Embryonic facial prominence (tissue), 1 donor: Measurements from ENCODE around the gene NQO2.
"Not testable (repeated sequence)": the region's sequence is repeated elsewhere in the genome, so short reads cannot be mapped to it uniquely, and the experiment has no call there.

Experiments used
- DNase-seq: peaks from one replicate; pipeline ENCODE4 v3.0.0-alpha.2; 2016; ENCODE audit errors: extremely low spot score

NQO2 gene

DNA sequence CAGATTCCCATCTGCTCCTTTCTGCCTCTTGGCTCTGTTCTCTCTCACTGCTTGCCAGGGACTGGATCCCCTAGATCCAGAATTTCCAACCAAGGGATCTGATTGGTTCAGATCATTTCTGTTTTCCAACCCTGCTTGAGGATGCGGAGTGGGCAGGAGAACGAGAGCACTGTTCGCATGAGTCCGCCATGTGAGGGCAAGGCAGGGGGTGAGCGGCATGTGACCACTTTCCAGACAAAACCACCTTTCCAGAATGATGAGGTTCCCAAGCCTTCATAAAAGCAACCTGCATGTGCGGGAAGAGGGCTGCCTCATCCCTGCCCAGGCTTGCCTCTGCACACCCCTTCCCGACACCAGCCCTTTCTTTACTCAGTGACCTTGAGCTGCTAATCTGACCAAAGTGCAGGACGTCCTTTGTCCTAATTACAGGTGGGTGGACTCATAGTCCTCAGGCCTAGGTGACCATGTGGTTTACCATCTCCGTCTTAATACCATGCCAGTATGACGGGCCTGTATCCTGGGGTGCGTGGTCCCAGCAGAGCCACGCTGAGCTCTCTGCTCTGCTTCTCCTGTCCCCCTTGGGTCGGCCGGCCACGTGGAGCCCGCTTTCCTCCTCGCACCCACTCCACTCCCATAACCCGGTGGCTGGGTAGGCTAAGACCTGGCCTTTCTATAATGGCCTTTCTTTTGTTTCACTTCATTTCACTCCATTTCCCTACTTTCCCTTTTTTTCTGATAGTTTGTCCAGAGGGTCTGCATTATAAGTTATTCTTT, 14.4 kb downstream of the NQO2 start:
- no peak for DNase-seq

DNA sequence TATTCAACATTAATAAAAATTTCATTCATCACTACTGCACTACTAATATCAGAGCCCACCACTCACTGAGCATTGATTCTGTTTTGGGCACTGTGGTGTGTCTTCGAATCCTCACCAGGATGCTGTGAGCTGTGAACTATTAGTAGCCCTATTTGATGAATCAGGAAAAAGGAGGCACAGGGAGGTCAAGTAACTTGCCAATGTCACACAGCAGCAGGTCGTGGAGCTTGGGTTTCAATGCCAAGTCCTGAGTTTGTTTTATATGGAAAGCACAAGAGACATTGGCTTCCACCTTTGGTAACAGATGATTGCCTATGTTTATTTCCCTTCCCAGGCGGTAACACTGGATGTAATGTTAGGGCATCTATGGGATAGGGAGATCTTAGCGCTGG, 15.0 kb downstream of the NQO2 start:
- DNase-seq, result no peak

DNA sequence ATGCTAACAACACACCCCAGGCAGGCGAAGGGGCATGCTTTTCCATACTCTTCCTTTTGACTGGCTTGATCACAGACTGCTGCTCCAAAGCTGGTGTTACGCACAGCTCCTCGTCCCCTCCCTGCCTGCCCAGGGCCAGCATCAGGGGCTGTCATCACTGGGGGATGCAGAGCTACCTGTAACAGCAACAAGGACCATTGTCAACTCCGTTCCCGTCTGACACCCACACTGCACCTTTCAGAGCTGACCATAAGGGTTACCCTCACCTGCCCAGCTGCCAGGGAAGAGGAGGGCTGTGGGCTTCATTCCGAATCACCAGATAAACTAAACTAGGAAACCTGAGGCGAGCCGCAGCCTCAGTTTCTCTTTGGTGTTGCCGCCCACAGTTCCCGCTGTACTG, 15.4 kb downstream of the NQO2 start:
- DNase-seq, result no peak

DNA sequence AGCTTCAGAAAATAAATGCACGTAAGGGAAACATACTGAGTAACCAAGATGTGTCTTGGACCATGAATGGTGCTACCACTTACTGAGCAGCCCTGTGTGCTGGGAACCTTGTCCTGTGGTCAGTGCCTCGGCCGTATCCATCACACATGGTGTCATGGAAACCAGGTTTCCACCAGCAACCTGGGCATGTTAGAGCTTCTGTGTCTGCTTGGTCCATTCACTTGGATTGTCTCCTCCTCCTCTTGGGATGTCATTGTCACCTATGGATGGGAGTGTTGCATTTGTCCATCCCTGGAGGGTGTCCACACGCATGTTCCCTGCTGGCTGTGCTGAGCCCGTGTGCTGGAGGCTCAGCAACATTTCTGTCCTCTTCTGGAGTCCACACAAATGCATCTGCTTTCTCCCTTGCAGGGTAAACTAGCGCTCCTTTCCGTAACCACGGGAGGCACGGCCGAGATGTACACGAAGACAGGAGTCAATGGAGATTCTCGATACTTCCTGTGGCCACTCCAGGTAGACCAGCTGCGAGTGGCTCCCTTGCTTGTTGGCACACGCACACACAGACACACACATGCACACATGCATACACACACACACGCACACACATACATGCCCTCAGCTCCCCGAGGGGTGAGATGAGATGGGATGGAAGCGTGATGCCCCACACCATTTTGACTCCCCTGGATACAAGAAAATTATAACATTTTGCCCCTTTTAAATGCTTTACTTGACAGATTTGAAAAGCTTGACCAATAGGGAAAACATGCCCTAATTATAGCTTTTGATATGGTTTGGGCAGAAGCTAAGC, 17.0 kb downstream of the NQO2 start:
- no peak for DNase-seq

DNA sequence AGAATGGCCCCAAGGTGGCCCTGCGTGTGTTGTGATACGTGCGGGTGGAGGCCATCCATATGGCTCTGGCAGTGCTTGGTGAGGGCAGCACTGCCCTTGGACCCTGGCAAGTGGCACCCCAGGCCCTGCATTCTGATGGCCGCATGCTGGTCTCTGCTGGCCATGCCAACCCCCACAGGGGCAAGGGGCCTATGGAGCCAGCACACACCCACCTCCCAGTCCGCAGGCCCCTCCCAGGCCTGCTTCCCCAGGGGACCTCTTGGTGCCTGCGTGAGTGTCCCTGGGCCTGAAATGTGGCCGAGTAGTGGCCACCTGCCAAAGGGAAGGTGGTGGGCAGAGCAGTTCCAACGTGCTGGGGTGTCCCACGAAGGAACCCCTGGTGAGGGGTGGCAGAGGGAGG, 17.6 kb downstream of the NQO2 start:
- DNase-seq, result no peak

DNA sequence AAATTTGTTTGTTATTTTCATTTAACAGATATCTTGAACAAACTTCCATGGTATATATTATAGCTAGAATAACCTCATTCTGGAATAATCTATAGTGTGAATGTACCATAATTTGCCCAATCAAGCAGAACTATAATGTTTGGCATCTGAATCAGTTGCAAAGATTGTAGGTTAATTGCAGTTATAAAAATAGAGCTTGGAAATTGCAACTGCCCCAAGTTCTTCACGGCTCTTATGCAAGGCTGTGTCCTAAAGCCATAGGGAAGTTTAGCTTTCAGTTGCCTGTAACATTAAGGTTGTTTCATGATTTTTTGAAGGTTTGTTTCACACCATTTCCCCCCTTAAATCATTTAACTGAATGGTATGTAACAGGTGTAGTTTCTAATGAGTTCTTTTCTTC, 19.4 kb downstream of the NQO2 start:
- no peak for DNase-seq

DNA sequence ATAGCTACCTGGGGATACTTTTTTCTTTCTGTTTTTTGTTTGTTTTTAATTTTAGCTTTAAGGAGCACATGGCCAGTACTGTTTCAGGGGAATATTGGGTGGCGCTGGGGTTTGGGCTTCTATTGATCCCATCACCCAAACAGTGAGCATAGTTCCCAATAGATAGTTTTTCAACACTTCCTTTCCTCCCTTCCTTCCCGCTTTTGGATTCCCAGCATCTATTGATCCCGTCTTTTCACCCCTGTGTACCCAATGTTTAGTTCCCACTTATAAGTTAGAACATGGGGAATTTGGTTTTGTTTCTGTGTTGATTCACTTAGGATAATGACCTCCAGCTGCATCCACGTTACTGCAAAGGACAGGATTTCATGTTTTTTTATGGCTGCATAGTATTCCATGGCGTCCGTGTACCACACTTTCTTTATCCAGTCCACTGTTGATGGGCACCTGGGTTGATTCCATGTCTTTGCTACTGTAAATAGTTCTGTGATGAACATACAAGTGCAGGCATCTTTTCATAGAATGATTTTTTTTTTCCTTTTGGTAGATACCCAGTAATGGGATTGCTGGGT, 20.1 kb downstream of the NQO2 start:
- no peak for DNase-seq

DNA sequence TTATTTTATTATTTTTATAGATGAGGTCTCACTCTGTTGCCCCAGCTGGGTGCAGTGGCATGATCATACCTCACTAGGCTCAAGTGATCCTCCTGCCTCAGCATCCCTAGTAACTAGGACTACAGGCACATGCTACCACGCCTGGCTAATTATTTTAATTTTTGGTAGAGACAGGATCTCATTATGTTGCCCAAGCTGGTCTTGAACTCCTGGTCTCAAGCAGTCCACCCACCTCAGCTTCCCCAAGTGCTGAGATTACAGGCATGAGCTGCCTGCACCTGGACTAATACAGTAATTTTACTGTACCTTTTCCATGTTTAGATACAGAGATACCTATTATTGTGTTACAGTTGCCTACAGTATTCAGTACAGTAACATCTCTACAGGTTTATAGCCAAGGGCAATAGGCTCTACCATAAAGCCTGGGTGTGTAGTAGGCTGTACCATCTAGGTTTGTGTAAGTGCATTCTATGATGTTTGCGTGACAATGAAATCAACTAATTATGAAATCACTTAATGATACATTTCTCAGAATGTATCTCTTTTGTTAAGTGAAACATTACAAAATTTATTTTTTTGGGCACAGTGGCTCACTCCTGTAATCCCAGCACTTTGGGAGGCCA, 21.4 kb downstream of the NQO2 start:
- DNase-seq, result not testable (repeated sequence)

DNA sequence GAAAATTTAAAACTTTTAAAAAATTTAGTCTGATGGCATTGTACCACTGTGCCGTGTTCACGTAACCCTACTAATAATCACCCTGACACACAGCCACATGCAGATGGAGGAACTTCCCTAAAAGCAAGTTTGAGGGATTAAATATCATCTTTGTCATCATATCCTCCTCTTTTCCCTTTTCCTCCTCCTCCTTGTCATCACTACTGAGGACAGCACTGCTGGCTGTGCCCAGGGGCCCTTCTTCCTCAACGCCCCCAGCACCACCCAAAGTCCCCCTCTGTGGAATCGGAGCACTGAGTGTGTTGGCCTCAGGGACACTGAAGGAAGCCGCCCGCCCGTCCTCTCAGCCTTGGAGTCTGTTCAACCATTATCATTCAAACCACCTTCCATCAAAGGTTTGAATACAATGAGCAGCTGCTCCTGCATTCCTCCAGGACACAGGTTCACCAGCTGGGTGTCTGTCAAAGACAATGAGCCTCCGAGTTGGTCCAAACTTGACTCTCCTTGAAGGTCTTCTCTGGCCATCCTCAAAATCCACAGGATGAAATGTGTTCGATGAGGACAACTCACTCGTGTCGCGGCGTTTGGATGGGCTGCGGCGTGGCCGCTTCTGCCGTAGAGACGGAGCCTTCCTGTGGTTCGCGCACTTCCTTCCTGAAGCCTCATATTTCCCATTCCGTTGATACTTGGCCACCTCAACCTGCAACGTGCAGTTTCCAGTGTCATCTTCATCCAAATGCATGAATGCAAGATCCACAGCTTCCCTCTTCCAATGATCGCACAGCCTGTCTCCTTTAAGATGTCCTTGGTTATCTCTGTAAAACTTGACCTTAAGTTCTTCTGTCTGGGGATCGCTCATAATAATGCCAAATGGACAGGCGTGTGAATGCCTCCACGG, 23.3 kb downstream of the NQO2 start:
- no peak for DNase-seq

DNA sequence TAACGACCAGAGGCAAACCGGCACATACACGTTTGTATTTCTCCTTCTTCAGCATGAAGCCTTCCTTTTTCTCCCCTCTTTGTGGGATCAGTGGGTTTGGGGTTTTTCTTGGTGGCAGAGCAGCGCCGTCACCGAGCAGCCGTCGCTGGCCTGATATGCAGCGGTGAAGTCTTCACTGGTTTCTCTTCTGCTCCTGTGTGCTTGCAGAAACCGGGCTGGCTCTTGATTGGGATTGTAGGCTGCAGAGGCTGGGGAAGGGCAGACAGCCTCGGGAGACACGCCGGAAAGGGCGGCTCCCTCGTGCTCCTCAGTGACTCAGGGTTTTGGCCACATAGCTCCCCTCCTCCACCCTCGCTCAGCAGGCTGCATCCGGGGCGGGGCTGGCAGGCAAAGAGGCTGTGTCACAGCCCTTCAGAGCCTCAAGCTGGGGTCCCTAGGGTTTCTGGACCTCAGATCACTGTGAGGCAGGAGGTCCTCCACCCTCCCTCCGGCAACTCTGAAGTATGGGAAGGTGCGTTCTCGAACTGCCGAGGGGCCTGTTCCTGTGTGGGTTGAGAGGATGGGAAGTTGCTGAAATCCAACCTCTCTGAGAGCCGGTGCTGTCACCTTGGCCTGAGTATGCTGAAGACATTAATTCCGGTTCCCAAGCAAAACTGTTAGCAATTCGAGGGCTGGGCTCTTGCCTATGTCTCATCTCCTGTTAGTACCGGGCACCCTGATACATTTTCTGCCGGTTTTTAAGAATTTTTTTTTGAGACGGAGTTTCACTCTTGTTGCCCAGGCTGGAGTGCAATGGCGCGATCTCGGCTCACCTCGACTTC, 24.2 kb downstream of the NQO2 start:
- no peak for DNase-seq

DNA sequence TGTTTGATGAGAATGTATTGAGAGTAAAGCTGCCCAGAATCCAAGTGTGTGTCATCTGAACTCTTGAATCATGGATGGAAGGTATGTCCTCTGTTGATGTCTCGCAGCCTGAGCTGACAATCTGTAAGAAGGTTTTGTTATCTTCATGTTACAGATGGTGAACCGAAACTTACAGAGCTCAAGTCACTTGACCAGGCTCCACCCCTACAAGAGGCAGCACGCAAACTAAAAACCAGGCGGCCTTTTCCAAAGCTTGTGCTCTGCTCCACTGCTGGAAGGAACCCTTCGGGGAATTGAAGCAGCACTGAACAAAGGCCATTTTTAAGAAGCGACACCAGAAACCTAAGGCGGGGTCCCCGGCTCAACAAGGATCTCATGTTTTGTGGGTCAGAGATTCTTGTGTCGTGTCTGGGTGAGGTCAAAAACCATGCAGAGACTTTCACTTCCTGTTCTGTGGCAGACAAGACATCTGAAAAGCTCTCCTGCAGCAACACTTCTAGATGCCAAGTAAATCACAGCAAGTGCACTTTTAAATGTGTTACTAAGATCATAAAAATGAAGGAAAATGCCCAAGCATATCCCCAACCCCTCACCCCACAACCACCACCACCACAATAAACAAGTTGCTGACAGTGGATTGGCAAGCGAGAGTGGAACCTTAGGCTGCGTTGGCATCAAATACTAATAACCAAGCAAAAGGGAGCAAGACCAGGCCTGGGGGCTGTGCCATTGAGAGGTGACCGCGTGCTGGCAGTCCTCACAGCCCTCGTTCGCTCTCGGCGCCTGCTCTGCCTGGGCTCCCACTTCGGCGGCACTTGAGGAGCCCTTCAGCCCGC, 27.3 kb downstream of the NQO2 start:
- DNase-seq, result no peak

DNA sequence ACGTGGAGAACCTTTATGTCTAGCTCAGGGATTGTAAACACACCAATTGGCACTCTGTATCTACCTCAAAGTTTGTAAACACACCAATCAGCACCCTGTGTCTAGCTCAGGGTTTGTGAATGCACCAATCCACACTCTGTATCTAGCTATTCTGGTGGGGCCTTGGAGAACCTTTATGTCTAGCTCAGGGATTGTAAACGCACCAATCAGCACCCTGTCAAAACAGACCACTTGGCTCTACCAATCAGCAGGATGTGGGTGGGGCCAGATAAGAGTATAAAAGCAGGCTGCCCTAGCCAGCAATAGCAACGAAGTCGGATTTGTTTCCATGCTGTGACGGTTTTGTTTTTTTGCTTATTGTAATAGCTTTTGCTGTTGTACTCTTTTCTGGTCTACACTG, 28.5 kb downstream of the NQO2 start:
- DNase-seq, result not testable (repeated sequence)

DNA sequence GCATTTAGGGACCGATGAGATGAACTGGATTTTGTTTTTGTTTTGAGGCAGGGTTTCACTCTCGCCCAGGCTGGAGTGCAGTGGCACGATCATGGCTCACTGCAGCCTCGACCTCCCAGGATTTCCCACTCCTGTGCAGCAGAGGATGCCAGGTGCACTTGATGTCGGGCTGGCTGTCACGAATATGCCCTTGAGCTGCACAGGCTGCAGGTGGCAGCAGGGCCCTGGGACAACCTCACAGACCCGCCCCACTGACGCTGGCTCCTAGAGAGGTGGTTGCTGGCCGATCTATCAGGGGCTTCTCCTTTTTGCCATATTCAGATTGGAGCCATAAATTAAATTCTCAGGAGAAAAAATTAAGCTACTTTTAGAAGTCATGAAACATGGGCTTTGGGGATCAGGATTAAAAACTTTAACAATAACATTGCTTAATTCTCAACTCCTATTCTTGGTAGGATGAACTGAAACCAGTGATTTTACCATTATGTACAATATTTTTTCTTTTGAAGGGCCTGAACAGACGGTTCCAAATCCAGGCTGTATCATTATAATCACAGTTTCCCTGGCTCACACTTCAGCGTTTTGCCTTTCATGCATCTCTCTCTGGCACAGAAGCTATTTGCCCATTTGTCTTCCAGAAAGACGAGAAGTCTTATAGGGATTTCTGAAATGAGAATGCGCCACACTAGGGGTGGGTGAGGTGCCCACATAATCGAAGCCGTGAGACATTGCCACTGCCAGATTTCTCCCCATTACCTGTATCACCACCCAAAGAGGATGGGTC, 32.4 kb downstream of the NQO2 start:
- no peak for DNase-seq

DNA sequence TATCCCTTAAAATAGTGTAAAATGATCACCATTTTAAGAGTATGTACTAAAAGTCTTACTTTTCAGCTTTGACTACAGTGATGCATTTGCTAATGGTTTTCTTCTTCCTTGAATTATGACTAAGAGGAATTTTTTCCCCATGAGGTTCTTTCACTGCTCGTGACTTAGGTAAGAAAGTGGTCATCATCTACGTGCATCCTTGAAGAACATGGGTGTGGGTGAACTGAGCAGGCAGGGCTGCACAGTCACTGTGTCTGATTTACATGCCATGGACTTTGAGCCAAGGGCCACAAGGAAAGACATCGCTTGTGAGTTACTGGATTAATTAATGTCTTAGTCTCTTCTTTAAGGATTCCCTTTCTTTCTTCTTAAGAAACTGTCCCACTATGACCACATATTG, 33.3 kb downstream of the NQO2 start:
- DNase-seq, result no peak

DNA sequence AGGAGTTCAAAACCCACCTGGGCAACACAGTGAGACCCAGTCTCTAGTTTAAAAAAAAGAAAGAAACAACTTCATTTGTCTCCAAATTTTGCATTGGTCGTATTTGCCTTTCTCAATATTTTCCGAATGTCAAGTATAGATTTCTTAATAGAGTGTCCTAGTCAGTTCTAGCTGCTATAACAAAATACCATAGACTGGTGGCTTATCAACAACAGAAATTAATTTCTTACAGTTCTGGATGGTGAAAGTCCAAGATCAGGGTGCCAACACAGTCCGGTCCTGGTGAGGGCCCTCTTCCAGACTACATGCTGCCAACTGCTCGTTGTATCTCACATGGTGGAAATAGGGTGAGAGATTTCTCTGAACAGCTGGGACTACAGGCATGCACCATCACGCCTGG, 34.0 kb downstream of the NQO2 start:
- no peak for DNase-seq

DNA sequence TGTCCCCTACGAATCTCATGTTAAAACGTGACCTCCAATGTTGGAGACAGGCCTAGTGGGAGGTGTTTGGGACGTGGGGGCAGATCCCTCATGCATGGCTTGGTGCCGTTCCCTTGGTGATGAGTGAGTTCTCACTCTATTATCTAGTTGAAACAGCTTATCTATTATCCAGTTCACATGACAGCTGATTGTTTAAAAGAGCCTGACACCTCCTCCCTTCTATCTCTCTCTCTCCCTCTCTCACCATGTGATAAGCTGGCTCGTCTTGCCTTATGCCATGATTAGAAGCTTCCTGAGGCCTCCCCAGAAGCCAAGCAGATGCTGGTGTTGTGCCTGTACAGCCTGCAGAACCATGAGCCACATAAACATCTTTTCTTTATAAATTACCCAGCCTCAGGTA, 35.7 kb downstream of the NQO2 start:
- no peak for DNase-seq

DNA sequence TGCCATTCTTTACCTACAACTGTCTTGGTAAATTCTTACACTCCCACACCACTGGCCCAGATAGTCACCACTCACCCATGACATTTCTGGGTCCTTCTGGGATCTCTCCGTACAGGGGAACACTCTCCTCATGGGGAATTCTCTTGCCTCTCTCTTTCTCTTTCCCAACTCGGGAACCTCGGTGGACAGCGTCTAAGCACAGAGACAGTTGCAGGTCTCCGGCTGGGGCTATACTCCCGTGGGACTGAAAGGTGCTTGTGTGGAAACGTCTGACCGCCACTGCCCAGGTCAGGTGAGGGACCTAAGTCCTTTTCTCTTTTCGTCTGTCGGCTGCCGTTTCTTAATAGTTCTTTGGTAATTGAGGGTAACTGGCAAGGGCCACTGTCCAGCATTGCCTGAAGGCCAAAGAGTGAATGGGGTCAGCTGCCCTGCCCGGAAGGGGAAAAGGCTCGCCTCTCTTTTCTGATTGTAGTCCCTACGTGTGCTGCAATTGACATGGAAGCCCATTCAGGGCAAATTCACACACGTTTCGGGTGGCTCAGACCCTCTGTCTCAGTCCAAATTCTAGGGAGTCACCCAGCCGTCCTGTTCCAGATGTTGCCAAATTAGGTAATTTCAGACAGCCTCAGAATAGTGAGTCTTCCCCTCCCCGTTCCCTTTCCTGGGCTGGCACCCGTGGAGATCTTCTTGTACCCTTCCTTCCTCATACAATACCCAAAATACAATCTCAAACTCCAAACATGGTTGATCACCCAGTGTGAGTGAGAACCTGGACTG, 37.4 kb downstream of the NQO2 start:
- no peak for DNase-seq
